Vagina (tissue), 2 donors: ENCODE results near the gene CDK9. TPM values are rescaled to one million over a fixed set of nuclear protein-coding genes. Genes with fewer than 3 reads are reported as not detected.
"Not testable (repeated sequence)": the region's sequence is repeated elsewhere in the genome, so short reads cannot be mapped to it uniquely, and the experiment has no call there.

Experiments
- DNase-seq, 2 donors: peaks; one replicate each; pipeline ENCODE4 v3.0.0-alpha.2; 2017; ENCODE audit errors: extremely low spot score in 2 of 2
- H3K27ac ChIP-seq: fragments of 200-600 bp; sonication (generic); one replicate; pipeline ENCODE4 v1.5.1; 2019
- H3K27me3 ChIP-seq: fragments of 200-600 bp; sonication (generic); one replicate; pipeline ENCODE4 v1.5.1; 2019
- H3K36me3 ChIP-seq, 2 donors: fragments of 200-600 bp; sonication (generic); one replicate each; pipeline ENCODE4 v1.5.1; 2017 to 2019
- H3K4me1 ChIP-seq: fragments of 200-600 bp; sonication (generic); one replicate; pipeline ENCODE4 v1.5.1; 2019
- H3K4me3 ChIP-seq, 2 donors: fragments of 200-600 bp; sonication (generic); 1 replicate in 1 of 2; 2 replicates in 1 of 2; pipeline ENCODE4 v1.5.1; 2016 to 2019
- H3K9me3 ChIP-seq: fragments of 200-600 bp; sonication (generic); one replicate; pipeline ENCODE4 v1.5.1; 2019
- CTCF ChIP-seq, 3 experiments: fragments of 450-650 bp in 2 of 3; fragments of 200-600 bp in 1 of 3; sonication (generic) in 1 of 3; IDR thresholded peaks; one replicate each; pipeline ENCODE4 v1.5.1; 2017 to 2019; ENCODE audit warnings: antibody characterized with exemption in 3 of 3, mild to moderate bottlenecking in 2 of 3, moderate library complexity in 2 of 3
- POLR2A ChIP-seq, 2 donors: fragments of 450-650 bp; IDR thresholded peaks; one replicate each; pipeline ENCODE4 v1.6.1; 2017; ENCODE audit warnings: antibody characterized with exemption in 2 of 2, mild to moderate bottlenecking in 2 of 2, moderate library complexity in 2 of 2
- POLR2AphosphoS5 ChIP-seq, 2 donors: sonication (generic); formaldehyde crosslinking; IDR thresholded peaks; one replicate each; pipeline ENCODE4 v1.9.0; 2017; ENCODE audit warnings: antibody characterized with exemption in 2 of 2, mild to moderate bottlenecking in 2 of 2, low read depth in 1 of 2; ENCODE audit not compliant: insufficient read depth in 1 of 2
- intact Hi-C: fragments of 100-400 bp; cut with DNase I; formaldehyde crosslinking; loops from one replicate; pipeline ENCODE4 v1.15.1; 2023
- total RNA-seq: library from RNA; depleted of rRNA; stranded (reverse); fragments of >200 nt; gene quantifications from one replicate; pipeline ENCODE4 v1.2.3, GENCODE V29; 2016

Gene CDK9
- total RNA-seq, 1 donor from 2014 or later, result 66.3 TPM

GRCh38 chr9:127832248-127832647 lies 46.4 kb downstream of the CDK9 start:
- Histone ChIP-seq H3K27ac (peak overlapping the region; percentile 50), H3K9me3 (no peaks in the 10 kb centered on the region), H3K4me1 (peaks cover 76% of the 10 kb centered on the region), H3K4me3 (no peak overlapping the region), H3K27me3 (no peaks in the 10 kb centered on the region), H3K36me3 (no peaks in the 10 kb centered on the region)
- intact Hi-C loops, result no loop called here
- TF ChIP-seq POLR2AphosphoS5 (IDR thresholded peaks at IDR 0.05; ENCODE audit: insufficient read depth in 1 of 2, low read depth in 1 of 2) (no peak), POLR2A (IDR thresholded peaks at IDR 0.05) (no peak), CTCF (IDR thresholded peaks at IDR 0.05) (no peak)
- no peak for DNase-seq

- no peak for DNase-seq
- TF ChIP-seq POLR2AphosphoS5 (IDR thresholded peaks at IDR 0.05; ENCODE audit: insufficient read depth in 1 of 2, low read depth in 1 of 2) (peak; percentile 30 to 71), CTCF (IDR thresholded peaks at IDR 0.05) (no peak)
- Histone ChIP-seq H3K4me3 (no peak overlapping the region), H3K27me3 (no peaks in the 10 kb centered on the region), H3K9me3 (no peaks in the 10 kb centered on the region), H3K4me1 (peaks cover 76% of the 10 kb centered on the region), H3K27ac (peak overlapping the region; percentile 72), H3K36me3 (no peaks in the 10 kb centered on the region)
- intact Hi-C loops, result no loop called here
Observed at GRCh38 chr9:127833555-127833954, 47.7 kb downstream of the CDK9 start.

GRCh38 chr9:127835991-127836516 lies 50.2 kb downstream of the CDK9 start:
- no peaks in the 10 kb centered on the region for H3K9me3 ChIP-seq
- H3K27me3 ChIP-seq, result no peaks in the 10 kb centered on the region
- H3K4me1 ChIP-seq, result peaks cover 75% of the 10 kb centered on the region
- intact Hi-C loops, result no loop called here
- TF ChIP-seq CTCF (IDR thresholded peaks at IDR 0.05) (no peak), POLR2A (IDR thresholded peaks at IDR 0.05) (no peak), POLR2AphosphoS5 (IDR thresholded peaks at IDR 0.05; ENCODE audit: insufficient read depth in 1 of 2, low read depth in 1 of 2) (peak in 1 of 2 donors; percentile 61)
- DNase-seq, result no peak
- H3K27ac ChIP-seq, result peak overlapping the region; percentile 94
- peak overlapping the region; percentile 4 to 6 for H3K4me3 ChIP-seq
- no peaks in the 10 kb centered on the region for H3K36me3 ChIP-seq

GRCh38 chr9:127836561-127836960 lies 50.7 kb downstream of the CDK9 start:
- intact Hi-C loops, H3K36me3 ChIP-seq, H3K9me3 ChIP-seq, H3K27me3 ChIP-seq, DNase-seq: not testable (repeated sequence)
- H3K4me1 ChIP-seq, result peaks cover 75% of the 10 kb centered on the region
- H3K4me3 ChIP-seq, result peak overlapping the region; percentile 4 to 6
- H3K27ac ChIP-seq, result peak overlapping the region; percentile 94

- H3K9me3 ChIP-seq, result no peaks in the 10 kb centered on the region
- TF ChIP-seq CTCF (IDR thresholded peaks at IDR 0.05), result no peak
- no peak for TF ChIP-seq POLR2A (IDR thresholded peaks at IDR 0.05)
- no peak for TF ChIP-seq POLR2AphosphoS5 (IDR thresholded peaks at IDR 0.05; ENCODE audit: insufficient read depth in 1 of 2, low read depth in 1 of 2)
- H3K4me1 ChIP-seq, result peaks cover 69% of the 10 kb centered on the region
- intact Hi-C loops, result loop anchor here (1.0 kb wide), 1 partner anchor 41 kb away; no protein-coding TSS in a partner anchor
- H3K36me3 ChIP-seq, result no peaks in the 10 kb centered on the region
- H3K4me3 ChIP-seq, result no peak overlapping the region
- H3K27ac ChIP-seq, result peak overlapping the region; percentile 94
- DNase-seq, result no peak
- no peaks in the 10 kb centered on the region for H3K27me3 ChIP-seq
Observed at GRCh38 chr9:127837346-127837745, 51.5 kb downstream of the CDK9 start.
